Measurements from ENCODE around the gene RBFOX2. TPM values are rescaled to one million over a fixed set of nuclear protein-coding genes. Genes with fewer than 3 reads are reported as not detected.
A peak's percentile ranks its signal among the peaks of the same experiment; 100 is the strongest.

The RBFOX2 gene
- total RNA-seq, 1 donor from 2014 or later = 64.1 TPM

- TF ChIP-seq CTCF (IDR thresholded peaks at IDR 0.05) = no peak
- no peaks in the 10 kb centered on the region for H3K36me3 ChIP-seq
- peaks cover 5% of the 10 kb centered on the region for H3K4me1 ChIP-seq
- no peaks in the 10 kb centered on the region for H3K27me3 ChIP-seq
- DNase-seq (no peak), ATAC-seq (no peak)
- no peaks in the 10 kb centered on the region for H3K9me3 ChIP-seq
- intact Hi-C loops (cut with DNase I) = no loop called here
- H3K4me3 ChIP-seq = no peak overlapping the region
- no peak overlapping the region for H3K27ac ChIP-seq
Measured at GRCh38 chr22:36069368-36069767, 40.7 kb upstream of the RBFOX2 start.

GRCh38 chr22:36068776-36069344 lies 40.2 kb upstream of the RBFOX2 start:
- H3K36me3 ChIP-seq = no peaks in the 10 kb centered on the region
- no peaks in the 10 kb centered on the region for H3K9me3 ChIP-seq
- H3K4me3 ChIP-seq = no peak overlapping the region
- DNase-seq (no peak), ATAC-seq (no peak)
- H3K4me1 ChIP-seq = peaks cover 5% of the 10 kb centered on the region
- no peaks in the 10 kb centered on the region for H3K27me3 ChIP-seq
- intact Hi-C loops (cut with DNase I) = no loop called here
- no peak overlapping the region for H3K27ac ChIP-seq
- TF ChIP-seq CTCF (IDR thresholded peaks at IDR 0.05) = no peak

GRCh38 chr22:36067235-36067558 lies 38.6 kb upstream of the RBFOX2 start:
- Histone ChIP-seq H3K9me3 (no peaks in the 10 kb centered on the region), H3K36me3 (no peaks in the 10 kb centered on the region), H3K4me3 (no peak overlapping the region), H3K27me3 (no peaks in the 10 kb centered on the region), H3K27ac (no peak overlapping the region), H3K4me1 (peaks cover 5% of the 10 kb centered on the region)
- no peak for TF ChIP-seq CTCF (IDR thresholded peaks at IDR 0.05)
- no peak for DNase-seq
- intact Hi-C loops (cut with DNase I) = no loop called here
- ATAC-seq = no peak

GRCh38 chr22:36065775-36066544 lies 37.3 kb upstream of the RBFOX2 start:
- Histone ChIP-seq H3K4me1 (peaks cover 5% of the 10 kb centered on the region), H3K27ac (peak overlapping the region; percentile 88), H3K27me3 (no peaks in the 10 kb centered on the region), H3K36me3 (no peaks in the 10 kb centered on the region), H3K9me3 (no peaks in the 10 kb centered on the region), H3K4me3 (peak overlapping the region; percentile 59)
- TF ChIP-seq CTCF (IDR thresholded peaks at IDR 0.05) = peak; percentile 99
- ATAC-seq (peak; percentile 98), DNase-seq (peak; percentile 96)
- intact Hi-C loops (cut with DNase I) = no loop called here

GRCh38 chr22:36065462-36065774 lies 36.8 kb upstream of the RBFOX2 start:
- ATAC-seq (peak; percentile 33), DNase-seq (no peak)
- H3K27ac ChIP-seq = peak overlapping the region; percentile 88
- no peaks in the 10 kb centered on the region for H3K9me3 ChIP-seq
- no peaks in the 10 kb centered on the region for H3K27me3 ChIP-seq
- peak overlapping the region; percentile 59 for H3K4me3 ChIP-seq
- peaks cover 5% of the 10 kb centered on the region for H3K4me1 ChIP-seq
- TF ChIP-seq CTCF (IDR thresholded peaks at IDR 0.05) = no peak
- H3K36me3 ChIP-seq = no peaks in the 10 kb centered on the region
- intact Hi-C loops (cut with DNase I) = no loop called here

Data from upper lobe of right lung (tissue), 1 donor.